ENCODE data around the gene HIRA.

The HIRA gene

GRCh38 chr22:19398652-19399051 is 32.9 kb downstream of the HIRA start:
- no peak overlapping the region for H3K27ac ChIP-seq (ENCODE audit: low read depth, low read length)
- no peak overlapping the region for H3K4me3 ChIP-seq (ENCODE audit: low read depth in 1 of 2, low read length in 2 of 2)
- H3K36me3 ChIP-seq (ENCODE audit: control insufficient read depth in 1 of 2, insufficient read depth in 2 of 2, low read length in 2 of 2): peaks cover 37 to 80% of the 10 kb centered on the region in 2 donors
- H3K9ac ChIP-seq (ENCODE audit: low read depth in 1 of 2, low read length in 2 of 2): no peak overlapping the region
- H3K4me1 ChIP-seq (ENCODE audit: control insufficient read depth in 1 of 2, insufficient read depth in 2 of 2, low read length in 2 of 2): no peaks in the 10 kb centered on the region
- H3K27me3 ChIP-seq (ENCODE audit: control insufficient read depth in 1 of 2, insufficient read depth in 2 of 2, low read length in 2 of 2): no peaks in the 10 kb centered on the region
- no peaks in the 10 kb centered on the region for H3K9me3 ChIP-seq (ENCODE audit: control insufficient read depth in 1 of 2, low read length in 2 of 2)

GRCh38 chr22:19398206-19398605 is 33.3 kb downstream of the HIRA start:
- no peaks in the 10 kb centered on the region for H3K9me3 ChIP-seq (ENCODE audit: control insufficient read depth in 1 of 2, low read length in 2 of 2)
- peaks cover 38 to 83% of the 10 kb centered on the region in 2 donors for H3K36me3 ChIP-seq (ENCODE audit: control insufficient read depth in 1 of 2, insufficient read depth in 2 of 2, low read length in 2 of 2)

GRCh38 chr22:19397734-19398104 is 33.8 kb downstream of the HIRA start:
- no peaks in the 10 kb centered on the region for H3K27me3 ChIP-seq (ENCODE audit: control insufficient read depth in 1 of 2, insufficient read depth in 2 of 2, low read length in 2 of 2)
- H3K36me3 ChIP-seq (ENCODE audit: control insufficient read depth in 1 of 2, insufficient read depth in 2 of 2, low read length in 2 of 2): peaks cover 41 to 87% of the 10 kb centered on the region in 2 donors
- H3K9ac ChIP-seq (ENCODE audit: low read depth in 1 of 2, low read length in 2 of 2): no peak overlapping the region
- no peak overlapping the region for H3K27ac ChIP-seq (ENCODE audit: low read depth, low read length)
- H3K4me1 ChIP-seq (ENCODE audit: control insufficient read depth in 1 of 2, insufficient read depth in 2 of 2, low read length in 2 of 2): no peaks in the 10 kb centered on the region
- no peak overlapping the region for H3K4me3 ChIP-seq (ENCODE audit: low read depth in 1 of 2, low read length in 2 of 2)
- H3K9me3 ChIP-seq (ENCODE audit: control insufficient read depth in 1 of 2, low read length in 2 of 2): no peaks in the 10 kb centered on the region

More at GRCh38 chr22:19398206-19398605, 33.3 kb downstream of the HIRA start:
- Histone ChIP-seq H3K4me3 (ENCODE audit: low read depth in 1 of 2, low read length in 2 of 2) (no peak overlapping the region), H3K9ac (ENCODE audit: low read depth in 1 of 2, low read length in 2 of 2) (no peak overlapping the region), H3K27ac (ENCODE audit: low read depth, low read length) (no peak overlapping the region), H3K27me3 (ENCODE audit: control insufficient read depth in 1 of 2, insufficient read depth in 2 of 2, low read length in 2 of 2) (no peaks in the 10 kb centered on the region), H3K4me1 (ENCODE audit: control insufficient read depth in 1 of 2, insufficient read depth in 2 of 2, low read length in 2 of 2) (no peaks in the 10 kb centered on the region)

- Histone ChIP-seq H3K9me3 (ENCODE audit: control insufficient read depth in 1 of 2, low read length in 2 of 2) (no peaks in the 10 kb centered on the region), H3K4me3 (ENCODE audit: low read depth in 1 of 2, low read length in 2 of 2) (no peak overlapping the region), H3K27ac (ENCODE audit: low read depth, low read length) (no peak overlapping the region), H3K36me3 (ENCODE audit: control insufficient read depth in 1 of 2, insufficient read depth in 2 of 2, low read length in 2 of 2) (peaks cover 46 to 92% of the 10 kb centered on the region in 2 donors), H3K27me3 (ENCODE audit: control insufficient read depth in 1 of 2, insufficient read depth in 2 of 2, low read length in 2 of 2) (no peaks in the 10 kb centered on the region), H3K4me1 (ENCODE audit: control insufficient read depth in 1 of 2, insufficient read depth in 2 of 2, low read length in 2 of 2) (no peaks in the 10 kb centered on the region), H3K9ac (ENCODE audit: low read depth in 1 of 2, low read length in 2 of 2) (no peak overlapping the region)
Measured at GRCh38 chr22:19396934-19397733, 34.4 kb downstream of the HIRA start.

DNA sequence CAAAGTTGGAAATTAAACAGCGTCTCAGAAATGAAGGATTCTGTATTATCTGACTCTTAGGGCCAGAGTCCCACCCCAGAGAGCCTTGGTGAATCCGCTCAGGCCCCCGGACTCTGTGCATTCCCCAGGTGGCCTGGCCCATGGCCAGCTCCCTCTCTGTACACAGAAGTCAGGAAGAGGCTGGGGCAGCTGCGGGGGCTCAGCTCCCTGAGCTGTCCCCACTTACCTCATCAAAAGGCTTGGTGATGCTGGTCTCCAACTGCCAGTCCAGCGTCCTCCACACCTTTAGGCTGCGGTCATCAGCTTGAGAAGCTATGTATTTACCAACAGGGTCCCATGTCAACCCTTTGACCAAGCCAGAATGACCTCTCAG is 35.0 kb downstream of the HIRA start:
- H3K27ac ChIP-seq (ENCODE audit: low read depth, low read length): no peak overlapping the region
- H3K36me3 ChIP-seq (ENCODE audit: control insufficient read depth in 1 of 2, insufficient read depth in 2 of 2, low read length in 2 of 2): peaks cover 52 to 93% of the 10 kb centered on the region in 2 donors
- H3K4me3 ChIP-seq (ENCODE audit: low read depth in 1 of 2, low read length in 2 of 2): no peak overlapping the region
- H3K9ac ChIP-seq (ENCODE audit: low read depth in 1 of 2, low read length in 2 of 2): no peak overlapping the region
- no peaks in the 10 kb centered on the region for H3K27me3 ChIP-seq (ENCODE audit: control insufficient read depth in 1 of 2, insufficient read depth in 2 of 2, low read length in 2 of 2)
- H3K9me3 ChIP-seq (ENCODE audit: control insufficient read depth in 1 of 2, low read length in 2 of 2): no peaks in the 10 kb centered on the region
- no peaks in the 10 kb centered on the region for H3K4me1 ChIP-seq (ENCODE audit: control insufficient read depth in 1 of 2, insufficient read depth in 2 of 2, low read length in 2 of 2)

DNA sequence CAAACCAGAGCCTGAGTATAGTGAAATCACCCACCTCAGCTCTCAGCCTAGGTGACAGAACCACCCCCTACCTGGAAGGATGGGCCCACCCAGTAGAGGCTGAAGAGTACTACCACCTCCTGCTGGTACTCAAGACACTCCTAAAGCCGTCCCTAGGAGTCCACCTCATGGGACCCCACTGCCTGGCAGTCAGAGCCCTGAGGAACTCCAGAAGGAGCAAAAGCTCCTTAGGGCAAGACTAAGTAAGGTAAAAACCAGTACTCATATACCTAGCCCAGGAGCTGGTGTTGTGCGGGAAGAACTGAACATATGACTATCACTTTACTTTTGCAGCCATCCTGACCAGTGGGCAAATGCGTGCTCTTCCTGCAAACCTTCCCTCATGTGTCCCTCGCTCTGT is 36.3 kb downstream of the HIRA start:
- peaks cover 58 to 91% of the 10 kb centered on the region in 2 donors for H3K36me3 ChIP-seq (ENCODE audit: control insufficient read depth in 1 of 2, insufficient read depth in 2 of 2, low read length in 2 of 2)
- H3K4me1 ChIP-seq (ENCODE audit: control insufficient read depth in 1 of 2, insufficient read depth in 2 of 2, low read length in 2 of 2): no peaks in the 10 kb centered on the region
- no peak overlapping the region for H3K27ac ChIP-seq (ENCODE audit: low read depth, low read length)
- no peak overlapping the region for H3K9ac ChIP-seq (ENCODE audit: low read depth in 1 of 2, low read length in 2 of 2)
- no peaks in the 10 kb centered on the region for H3K27me3 ChIP-seq (ENCODE audit: control insufficient read depth in 1 of 2, insufficient read depth in 2 of 2, low read length in 2 of 2)
- no peaks in the 10 kb centered on the region for H3K9me3 ChIP-seq (ENCODE audit: control insufficient read depth in 1 of 2, low read length in 2 of 2)
- H3K4me3 ChIP-seq (ENCODE audit: low read depth in 1 of 2, low read length in 2 of 2): no peak overlapping the region

- Histone ChIP-seq H3K36me3 (ENCODE audit: control insufficient read depth in 1 of 2, insufficient read depth in 2 of 2, low read length in 2 of 2) (peaks cover 62 to 92% of the 10 kb centered on the region in 2 donors), H3K4me3 (ENCODE audit: low read depth in 1 of 2, low read length in 2 of 2) (no peak overlapping the region), H3K9me3 (ENCODE audit: control insufficient read depth in 1 of 2, low read length in 2 of 2) (no peaks in the 10 kb centered on the region), H3K4me1 (ENCODE audit: control insufficient read depth in 1 of 2, insufficient read depth in 2 of 2, low read length in 2 of 2) (no peaks in the 10 kb centered on the region), H3K27ac (ENCODE audit: low read depth, low read length) (no peak overlapping the region), H3K27me3 (ENCODE audit: control insufficient read depth in 1 of 2, insufficient read depth in 2 of 2, low read length in 2 of 2) (no peaks in the 10 kb centered on the region), H3K9ac (ENCODE audit: low read depth in 1 of 2, low read length in 2 of 2) (no peak overlapping the region)
Measured at GRCh38 chr22:19394274-19395050, 37.1 kb downstream of the HIRA start.

DNA sequence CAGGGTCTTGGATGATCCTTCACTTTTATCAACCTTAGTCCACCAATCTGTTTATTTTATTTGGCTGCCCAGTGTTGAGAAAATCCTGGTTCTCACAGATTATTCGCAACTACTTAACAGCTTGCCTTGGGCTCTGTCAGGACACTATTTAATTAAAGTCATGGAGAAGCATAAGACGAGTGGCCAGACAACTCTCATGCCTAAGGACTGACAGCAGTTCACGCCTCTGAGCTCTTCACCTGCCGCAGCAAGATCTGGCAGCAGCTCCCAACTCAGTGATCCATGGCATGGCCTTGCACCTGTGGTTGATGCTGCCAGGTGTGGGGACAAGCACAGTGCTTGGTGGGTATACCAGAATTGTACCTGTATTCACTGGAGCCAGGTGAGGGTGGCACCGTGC is 37.8 kb downstream of the HIRA start:
- no peaks in the 10 kb centered on the region for H3K4me1 ChIP-seq (ENCODE audit: control insufficient read depth in 1 of 2, insufficient read depth in 2 of 2, low read length in 2 of 2)
- H3K36me3 ChIP-seq (ENCODE audit: control insufficient read depth in 1 of 2, insufficient read depth in 2 of 2, low read length in 2 of 2): peaks cover 65 to 93% of the 10 kb centered on the region in 2 donors
- H3K9ac ChIP-seq (ENCODE audit: low read depth in 1 of 2, low read length in 2 of 2): no peak overlapping the region

DNA sequence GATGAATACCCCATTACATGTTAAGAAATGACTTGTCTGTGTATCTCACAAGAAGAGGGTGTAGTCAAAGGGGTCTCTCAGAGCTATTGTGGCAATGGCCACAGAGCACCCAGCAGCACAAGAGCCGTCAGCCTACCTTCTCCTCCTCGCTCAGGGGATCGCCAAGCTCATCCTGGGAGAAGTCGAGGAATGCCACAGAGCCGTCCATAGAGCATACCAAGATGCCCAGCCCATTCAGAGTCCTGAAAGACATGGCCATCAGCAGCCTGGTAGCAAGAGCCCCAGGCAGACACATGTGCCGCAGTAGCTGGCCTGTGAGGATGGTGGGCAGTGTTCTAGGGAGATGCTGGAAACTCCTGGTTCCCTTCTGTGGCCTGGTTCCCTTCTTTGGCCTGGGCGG is 44.0 kb downstream of the HIRA start:
- Histone ChIP-seq H3K9ac (ENCODE audit: low read depth in 1 of 2, low read length in 2 of 2) (no peak overlapping the region), H3K4me3 (ENCODE audit: low read depth in 1 of 2, low read length in 2 of 2) (no peak overlapping the region), H3K27me3 (ENCODE audit: control insufficient read depth in 1 of 2, insufficient read depth in 2 of 2, low read length in 2 of 2) (no peaks in the 10 kb centered on the region), H3K27ac (ENCODE audit: low read depth, low read length) (no peak overlapping the region), H3K9me3 (ENCODE audit: control insufficient read depth in 1 of 2, low read length in 2 of 2) (no peaks in the 10 kb centered on the region), H3K4me1 (ENCODE audit: control insufficient read depth in 1 of 2, insufficient read depth in 2 of 2, low read length in 2 of 2) (no peaks in the 10 kb centered on the region), H3K36me3 (ENCODE audit: control insufficient read depth in 1 of 2, insufficient read depth in 2 of 2, low read length in 2 of 2) (peaks cover 72 to 93% of the 10 kb centered on the region in 2 donors)

More for the DNA sequence above, 37.8 kb downstream of the HIRA start:
- Histone ChIP-seq H3K27ac (ENCODE audit: low read depth, low read length) (no peak overlapping the region), H3K4me3 (ENCODE audit: low read depth in 1 of 2, low read length in 2 of 2) (no peak overlapping the region), H3K27me3 (ENCODE audit: control insufficient read depth in 1 of 2, insufficient read depth in 2 of 2, low read length in 2 of 2) (no peaks in the 10 kb centered on the region), H3K9me3 (ENCODE audit: control insufficient read depth in 1 of 2, low read length in 2 of 2) (no peaks in the 10 kb centered on the region)

DNA sequence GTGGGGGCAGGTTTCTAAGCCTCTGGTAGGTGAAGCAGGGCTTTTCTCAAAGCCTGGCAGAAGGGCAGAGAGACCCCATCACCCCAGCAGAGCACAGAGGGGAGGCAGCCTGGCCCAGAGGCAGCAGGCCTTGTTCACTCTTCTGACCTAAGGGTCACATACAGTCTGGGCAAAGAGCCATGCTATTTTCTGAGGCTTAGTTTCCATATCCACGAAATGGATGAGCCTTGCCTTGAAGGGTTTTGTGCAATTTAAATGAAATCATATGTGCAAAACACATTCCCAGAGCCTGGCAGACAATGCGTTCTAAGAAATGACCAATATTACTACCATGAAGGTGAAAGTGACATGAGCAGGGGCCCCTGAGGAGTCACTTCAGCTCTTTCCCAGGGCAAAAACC is 44.5 kb downstream of the HIRA start:
- Histone ChIP-seq H3K27ac (ENCODE audit: low read depth, low read length) (no peak overlapping the region), H3K9ac (ENCODE audit: low read depth in 1 of 2, low read length in 2 of 2) (no peak overlapping the region), H3K9me3 (ENCODE audit: control insufficient read depth in 1 of 2, low read length in 2 of 2) (no peaks in the 10 kb centered on the region), H3K27me3 (ENCODE audit: control insufficient read depth in 1 of 2, insufficient read depth in 2 of 2, low read length in 2 of 2) (no peaks in the 10 kb centered on the region), H3K4me1 (ENCODE audit: control insufficient read depth in 1 of 2, insufficient read depth in 2 of 2, low read length in 2 of 2) (no peaks in the 10 kb centered on the region), H3K36me3 (ENCODE audit: control insufficient read depth in 1 of 2, insufficient read depth in 2 of 2, low read length in 2 of 2) (peaks cover 72 to 93% of the 10 kb centered on the region in 2 donors), H3K4me3 (ENCODE audit: low read depth in 1 of 2, low read length in 2 of 2) (no peak overlapping the region)
